ENCODE results near the gene GPR39. TPM values are rescaled to one million over a fixed set of nuclear protein-coding genes. Genes with fewer than 3 reads are reported as not detected.

Gene GPR39
- total RNA-seq, 4 donors from 2014 or later = 0.15 TPM; not detected in 3

DNA sequence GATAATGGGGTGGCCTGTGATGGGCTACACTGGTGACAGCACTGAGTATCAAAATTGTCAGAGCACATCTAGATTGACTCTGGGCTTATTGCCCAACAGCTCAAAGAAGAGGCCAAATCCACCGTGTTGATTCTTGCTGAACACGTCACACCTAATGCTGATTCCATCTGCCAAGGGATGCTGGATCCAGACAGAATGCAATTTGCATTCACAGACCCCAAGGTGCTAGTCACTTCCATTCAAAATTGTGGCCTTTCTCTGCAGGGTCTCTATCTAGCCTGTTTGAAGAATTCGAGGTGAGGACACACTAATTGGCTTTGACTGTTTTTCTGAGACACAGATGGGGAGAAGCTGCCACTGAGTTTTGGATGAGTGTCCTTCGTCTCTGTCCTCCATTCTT lies 13.5 kb upstream of the GPR39 start:
- intact Hi-C loops (cut with DNase I; ENCODE audit: low total_unique reads) = no loop called here
- in situ Hi-C loops (cut with MboI; ENCODE audit: low sequenced_read_pairs in 4 of 4) = no loop called here
- TF ChIP-seq, protein P1, sequence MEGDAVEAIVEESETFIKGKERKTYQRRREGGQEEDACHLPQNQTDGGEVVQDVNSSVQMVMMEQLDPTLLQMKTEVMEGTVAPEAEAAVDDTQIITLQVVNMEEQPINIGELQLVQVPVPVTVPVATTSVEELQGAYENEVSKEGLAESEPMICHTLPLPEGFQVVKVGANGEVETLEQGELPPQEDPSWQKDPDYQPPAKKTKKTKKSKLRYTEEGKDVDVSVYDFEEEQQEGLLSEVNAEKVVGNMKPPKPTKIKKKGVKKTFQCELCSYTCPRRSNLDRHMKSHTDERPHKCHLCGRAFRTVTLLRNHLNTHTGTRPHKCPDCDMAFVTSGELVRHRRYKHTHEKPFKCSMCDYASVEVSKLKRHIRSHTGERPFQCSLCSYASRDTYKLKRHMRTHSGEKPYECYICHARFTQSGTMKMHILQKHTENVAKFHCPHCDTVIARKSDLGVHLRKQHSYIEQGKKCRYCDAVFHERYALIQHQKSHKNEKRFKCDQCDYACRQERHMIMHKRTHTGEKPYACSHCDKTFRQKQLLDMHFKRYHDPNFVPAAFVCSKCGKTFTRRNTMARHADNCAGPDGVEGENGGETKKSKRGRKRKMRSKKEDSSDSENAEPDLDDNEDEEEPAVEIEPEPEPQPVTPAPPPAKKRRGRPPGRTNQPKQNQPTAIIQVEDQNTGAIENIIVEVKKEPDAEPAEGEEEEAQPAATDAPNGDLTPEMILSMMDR (IDR thresholded peaks at IDR 0.05 in 4 of 5, conservative IDR thresholded peaks at IDR 0.05 in 1 of 5) = no peak
- H3K36me3 ChIP-seq = no peaks in the 10 kb centered on the region
- no peaks in the 10 kb centered on the region for H3K9me3 ChIP-seq
- H3K27ac ChIP-seq = no peak overlapping the region
- H3K4me3 ChIP-seq = no peak overlapping the region
- no peaks in the 10 kb centered on the region for H3K27me3 ChIP-seq
- DNase-seq = no peak
- H3K4me1 ChIP-seq = no peaks in the 10 kb centered on the region
- ATAC-seq = no peak

DNA sequence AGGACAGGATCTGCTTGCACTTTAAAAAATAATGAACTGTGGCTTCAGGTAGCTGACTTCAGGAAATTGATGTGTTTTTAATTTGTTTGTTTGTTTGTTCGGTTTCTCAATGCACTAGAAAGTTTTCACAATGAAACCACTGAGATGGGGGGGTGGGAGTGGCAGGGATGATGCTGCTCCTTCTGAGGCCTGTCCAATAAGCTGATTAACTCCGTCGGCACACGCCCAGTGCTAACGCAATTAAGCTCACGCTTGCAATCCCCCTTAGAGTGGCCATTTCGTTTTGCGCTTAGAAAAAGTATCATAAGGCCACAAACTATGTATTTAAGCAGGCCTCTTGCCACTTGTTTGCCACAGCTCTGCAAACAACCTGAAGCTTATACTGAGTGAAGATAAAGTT lies 12.5 kb upstream of the GPR39 start:
- in situ Hi-C loops (cut with MboI; ENCODE audit: low sequenced_read_pairs in 4 of 4) = no loop called here
- intact Hi-C loops (cut with DNase I; ENCODE audit: low total_unique reads) = no loop called here
- H3K4me3 ChIP-seq = no peak overlapping the region
- H3K36me3 ChIP-seq = no peaks in the 10 kb centered on the region
- H3K9me3 ChIP-seq = no peaks in the 10 kb centered on the region
- H3K27me3 ChIP-seq = no peaks in the 10 kb centered on the region
- no peak overlapping the region for H3K27ac ChIP-seq
- ATAC-seq = no peak
- no peak for DNase-seq
- TF ChIP-seq, protein P1 (IDR thresholded peaks at IDR 0.05 in 4 of 5, conservative IDR thresholded peaks at IDR 0.05 in 1 of 5) = no peak
- no peak for TF ChIP-seq POLR2A (IDR thresholded peaks at IDR 0.05)
- H3K4me1 ChIP-seq = no peaks in the 10 kb centered on the region

DNA sequence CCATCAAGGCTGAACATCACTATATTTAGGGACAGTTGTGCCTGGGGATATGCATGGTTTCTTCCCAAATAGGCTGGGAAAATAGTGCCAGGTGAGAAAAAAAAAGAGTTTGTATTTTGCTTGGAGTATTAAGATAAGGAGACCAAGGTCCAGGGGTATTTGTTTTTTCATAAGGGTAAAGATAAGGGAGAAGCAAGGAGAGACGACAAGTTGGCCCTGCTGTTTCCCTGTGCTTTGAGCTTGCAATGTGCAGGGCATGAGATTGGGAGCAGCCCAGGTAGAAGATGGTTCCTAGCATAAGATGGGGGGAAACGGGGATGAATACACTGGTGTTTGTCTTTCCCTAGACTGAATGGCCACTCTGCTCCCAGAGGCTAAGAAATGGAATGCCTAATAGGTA lies 8.8 kb upstream of the GPR39 start:
- no peaks in the 10 kb centered on the region for H3K9me3 ChIP-seq
- ATAC-seq (no peak), DNase-seq (no peak)
- H3K36me3 ChIP-seq = no peaks in the 10 kb centered on the region
- intact Hi-C loops (cut with DNase I; ENCODE audit: low total_unique reads) (no loop called here), in situ Hi-C loops (cut with MboI; ENCODE audit: low sequenced_read_pairs in 4 of 4) (no loop called here)
- no peaks in the 10 kb centered on the region for H3K27me3 ChIP-seq
- no peak overlapping the region for H3K27ac ChIP-seq
- no peak overlapping the region for H3K4me3 ChIP-seq
- no peaks in the 10 kb centered on the region for H3K4me1 ChIP-seq
- TF ChIP-seq POLR2A (IDR thresholded peaks at IDR 0.05) = no peak
- TF ChIP-seq, protein P1 (IDR thresholded peaks at IDR 0.05 in 4 of 5, conservative IDR thresholded peaks at IDR 0.05 in 1 of 5) = no peak

DNA sequence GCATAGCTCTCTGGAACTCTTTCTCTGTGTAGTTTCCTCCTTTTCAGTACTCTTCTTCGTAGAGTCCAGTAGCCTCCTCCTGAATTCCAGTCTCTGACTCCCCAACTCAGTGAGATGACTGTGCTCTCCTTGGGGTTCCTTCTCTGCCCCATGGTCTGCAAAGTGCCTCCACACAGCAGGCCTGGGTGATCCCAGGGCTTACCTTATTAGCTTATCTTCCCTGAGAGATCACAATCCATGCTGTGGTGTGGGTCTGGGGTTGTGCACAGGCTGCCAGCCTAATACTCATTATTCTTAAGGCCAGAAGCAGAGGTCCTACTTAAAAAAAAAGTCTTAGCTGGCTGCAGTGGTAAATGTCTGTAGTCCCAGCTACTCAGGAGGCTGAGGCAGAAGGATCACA lies 4.6 kb upstream of the GPR39 start:
- no peak for ATAC-seq
- DNase-seq = no peak
- H3K27ac ChIP-seq = no peak overlapping the region
- H3K36me3 ChIP-seq = no peaks in the 10 kb centered on the region
- H3K4me3 ChIP-seq = no peak overlapping the region
- TF ChIP-seq, protein P1 (IDR thresholded peaks at IDR 0.05 in 4 of 5, conservative IDR thresholded peaks at IDR 0.05 in 1 of 5) = no peak
- TF ChIP-seq POLR2A (IDR thresholded peaks at IDR 0.05) = no peak
- in situ Hi-C loops (cut with MboI; ENCODE audit: low sequenced_read_pairs in 4 of 4) = no loop called here
- H3K9me3 ChIP-seq = no peaks in the 10 kb centered on the region
- H3K4me1 ChIP-seq = peaks cover 5 to 12% of the 10 kb centered on the region in 2 donors
- intact Hi-C loops (cut with DNase I; ENCODE audit: low total_unique reads) = no loop called here
- H3K27me3 ChIP-seq = no peaks in the 10 kb centered on the region

DNA sequence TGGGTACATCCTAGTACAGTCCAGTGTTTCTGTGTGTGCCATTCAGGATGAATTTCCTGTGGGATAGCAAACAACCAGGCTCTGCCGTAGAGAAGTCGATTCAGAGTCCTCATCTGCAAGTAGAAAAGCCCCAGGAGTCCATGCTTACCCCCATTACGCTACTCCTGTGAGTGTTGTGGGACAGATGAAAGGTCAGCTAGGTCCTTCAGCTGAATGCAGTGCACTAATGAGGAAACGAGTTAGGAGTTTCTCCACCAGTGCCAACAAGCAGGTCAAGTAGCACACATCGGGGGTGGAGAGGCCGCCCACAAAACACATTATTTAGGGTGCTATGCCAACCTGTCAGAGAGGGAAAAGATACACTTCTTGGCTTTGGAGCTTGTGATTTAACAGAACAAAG lies 2.5 kb upstream of the GPR39 start:
- Histone ChIP-seq H3K4me1 (peaks cover 5 to 12% of the 10 kb centered on the region in 2 donors), H3K9me3 (no peaks in the 10 kb centered on the region), H3K4me3 (no peak overlapping the region), H3K27ac (no peak overlapping the region), H3K27me3 (no peaks in the 10 kb centered on the region), H3K36me3 (no peaks in the 10 kb centered on the region)
- in situ Hi-C loops (cut with MboI; ENCODE audit: low sequenced_read_pairs in 4 of 4) = no loop called here
- no peak for TF ChIP-seq POLR2A (IDR thresholded peaks at IDR 0.05)
- TF ChIP-seq, protein P1 (IDR thresholded peaks at IDR 0.05 in 4 of 5, conservative IDR thresholded peaks at IDR 0.05 in 1 of 5) = no peak
- intact Hi-C loops (cut with DNase I; ENCODE audit: low total_unique reads) = no loop called here
- no peak for ATAC-seq
- no peak for DNase-seq

Data from gastrocnemius medialis (tissue), 4 donors.